ENCODE results near the gene CNOT3. TPM values are rescaled to one million over a fixed set of nuclear protein-coding genes. Genes with fewer than 3 reads are reported as not detected.
A peak's percentile ranks its signal among the peaks of the same experiment; 100 is the strongest.

Gene CNOT3
- total and polyA plus RNA-seq, 2 experiments from 2014 or later, result 39.7 to 47.0 TPM

- Histone ChIP-seq H3K4me1 (ENCODE audit: insufficient read depth) (peaks cover 8% of the 10 kb centered on the region; the same call in 1 of the 2 replicates), H3K9me2 (ENCODE audit: insufficient read depth) (no peaks in the 10 kb centered on the region), H3F3A (replicated peaks; ENCODE audit: low read depth) (peaks cover 31% of the 10 kb centered on the region), H3K79me2 (replicated peaks; ENCODE audit: insufficient read depth) (peaks cover 9% of the 10 kb centered on the region; the same call in 1 of the 2 replicates), H3K27ac (ENCODE audit: low read depth) (peak within 1 kb of the TSS; percentile 67), H3K4me2 (peak within 1 kb of the TSS; percentile 88), H3K36me3 (ENCODE audit: insufficient read depth) (peaks cover 7% of the 10 kb centered on the region; the same call in 1 of the 2 replicates), H3K4me3 (peak within 1 kb of the TSS; percentile 63), H2AFZ (peak within 1 kb of the TSS; percentile 2; the same call in 1 of the 2 replicates), H4K20me1 (replicated peaks; ENCODE audit: insufficient read depth) (peaks cover 11% of the 10 kb centered on the region; the same call in 1 of the 2 replicates), H3K27me3 (ENCODE audit: insufficient read depth) (peaks cover 7% of the 10 kb centered on the region; the same call in 1 of the 2 replicates)
- Mint-ChIP-seq H3K9me3 (peaks cover 2% of the 10 kb centered on the region; the same call in 2 of the 3 replicates), H3K27ac (peak within 1 kb of the TSS; percentile 98), H3K4me3 (peak within 1 kb of the TSS; percentile 95), H3K27me3 (ENCODE audit: insufficient read depth, low read depth, poor library complexity) (peaks cover 42% of the 10 kb centered on the region), H3K36me3 (ENCODE audit: low read depth) (peaks cover 32% of the 10 kb centered on the region), H3K4me1 (peaks cover 36% of the 10 kb centered on the region)
- peak; percentile 100 for DNase-seq (ENCODE audit: low spot score)
- no peak for TF ChIP-seq STAT1 (IDR thresholded peaks at IDR 0.05; ENCODE audit: unreplicated experiment)
- TF ChIP-seq REST (IDR thresholded peaks at IDR 0.05; ENCODE audit: unreplicated experiment), result no peak
- no peak for TF ChIP-seq JUNB (IDR thresholded peaks at IDR 0.05; ENCODE audit: unreplicated experiment)
- TF ChIP-seq POLR2AphosphoS5 (IDR thresholded peaks at IDR 0.05; ENCODE audit: low read depth), result peak; percentile 68
- TF ChIP-seq CTCF (conservative IDR thresholded peaks at IDR 0.05; ENCODE audit: low read depth in 2 of 2), result peak; percentile 11 to 35; a peak in 3 of 4 replicates
- TF ChIP-seq ZNF114 (CRISPR knock-in tag; IDR thresholded peaks at IDR 0.05), result no peak
- no peak for TF ChIP-seq EZH2 (IDR thresholded peaks at IDR 0.05; ENCODE audit: low read depth, unreplicated experiment)
- TF ChIP-seq ZNF462 (CRISPR knock-in tag; IDR thresholded peaks at IDR 0.05), result no peak
- TF ChIP-seq ZNF331 (CRISPR knock-in tag; IDR thresholded peaks at IDR 0.05; ENCODE audit: low read depth), result no peak
- no peak; the same call in 1 of the 2 replicates for TF ChIP-seq ETS1 (IDR thresholded peaks at IDR 0.05)
- TF ChIP-seq NANOG (IDR thresholded peaks at IDR 0.05; ENCODE audit: borderline replicate concordance), result no peak
- TF ChIP-seq EZH2phosphoT487 (IDR thresholded peaks at IDR 0.05; ENCODE audit: unreplicated experiment), result no peak
- TF ChIP-seq CREB1 (CRISPR knock-in tag; IDR thresholded peaks at IDR 0.05; ENCODE audit: low read depth), result peak; percentile 79
- peak; percentile 82 for ATAC-seq
These were observed 22.0 kb downstream of the CNOT3 start, which contains the start of gene LENG1 for GRCh38 chr19:54159352-54160181. Gene LENG1 (minus strand): TSS chr19:54159721. CDS start chr19:54159695, 26 bp downstream.
